ENCODE measurements around the gene SYT12.

Gene SYT12

DNA sequence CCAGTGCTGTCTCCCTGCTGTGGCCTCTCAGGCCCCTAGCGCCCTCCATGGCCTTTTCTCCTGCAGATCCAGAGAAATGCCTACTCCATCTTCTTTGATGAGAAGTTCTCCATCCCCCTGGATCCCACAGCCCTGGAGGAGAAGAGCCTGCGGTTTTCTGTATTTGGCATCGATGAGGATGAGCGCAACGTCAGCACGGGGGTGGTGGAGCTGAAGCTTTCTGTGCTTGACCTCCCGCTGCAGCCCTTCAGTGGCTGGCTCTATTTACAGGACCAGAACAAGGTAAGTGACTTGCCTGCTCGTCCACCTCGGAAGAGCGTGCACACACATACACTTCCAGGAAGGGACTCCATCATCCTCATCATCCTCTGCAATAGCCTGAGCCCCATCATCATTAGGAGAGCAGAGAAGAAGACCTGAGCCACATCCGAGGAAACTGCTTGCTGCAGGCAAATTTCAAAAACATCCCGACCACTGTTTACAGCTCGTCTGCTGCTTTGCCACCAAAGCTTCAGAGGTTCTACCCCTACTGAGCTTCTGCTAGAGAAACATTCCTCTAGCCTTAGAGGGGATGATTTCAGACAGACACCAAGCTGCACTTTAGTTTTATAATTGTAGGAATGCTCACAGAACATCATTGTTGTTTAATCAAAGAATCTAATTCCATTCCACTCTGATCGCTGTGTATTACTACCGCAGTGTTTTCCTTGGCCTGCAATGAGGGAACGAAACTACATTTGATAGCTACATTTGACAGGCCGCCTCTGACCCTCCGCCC is 20.8 kb downstream of the SYT12 start:
- no peaks in the 10 kb centered on the region for H3K4me1 ChIP-seq (ENCODE audit: control insufficient read depth, low read depth, low read length)
- H2BK120ac ChIP-seq (ENCODE audit: low read depth, low read length) = no peak overlapping the region
- no peaks in the 10 kb centered on the region for H3K36me3 ChIP-seq (ENCODE audit: control insufficient read depth, insufficient read depth, low read length)
- H3K27me3 ChIP-seq (ENCODE audit: insufficient read depth, low read length, poor library complexity) = no peaks in the 10 kb centered on the region
- no peak overlapping the region for H3K9ac ChIP-seq (ENCODE audit: low read length)
- H3K27ac ChIP-seq (ENCODE audit: low read depth, low read length) = no peak overlapping the region
- no peak overlapping the region for H3K23ac ChIP-seq (ENCODE audit: low read length)
- H3K56ac ChIP-seq (ENCODE audit: low read length) = no peak overlapping the region
- no peaks in the 10 kb centered on the region for H3K79me1 ChIP-seq (ENCODE audit: low read length)
- H3K4me2 ChIP-seq (ENCODE audit: low read length) = no peak overlapping the region
- H3K4me3 ChIP-seq (ENCODE audit: low read length) = no peak overlapping the region
- DNase-seq = no peak
- WGBS (ENCODE audit: extremely low coverage, insufficient coverage, low lambda C conversion rate) = no CpG with 5 or more reads among the region's 18 CpGs
- H3K18ac ChIP-seq (ENCODE audit: low read length) = no peak overlapping the region
- no peak overlapping the region for H4K8ac ChIP-seq (ENCODE audit: low read depth, low read length)
- H3K4ac ChIP-seq (ENCODE audit: low read depth, low read length) = no peak overlapping the region
- H2BK5ac ChIP-seq (ENCODE audit: low read length) = no peak overlapping the region
- no peak overlapping the region for H2AK5ac ChIP-seq (ENCODE audit: low read length)
- H4K5ac ChIP-seq (ENCODE audit: low read length) = no peak overlapping the region
- H2BK15ac ChIP-seq (replicated peaks; ENCODE audit: low read depth) = no peak overlapping the region
- no peaks in the 10 kb centered on the region for H3K79me2 ChIP-seq (ENCODE audit: control insufficient read depth, insufficient read depth, low read length)

- Histone ChIP-seq H3K9ac (ENCODE audit: low read length) (no peak overlapping the region), H3K18ac (ENCODE audit: low read length) (no peak overlapping the region), H3K36me3 (ENCODE audit: control insufficient read depth, insufficient read depth, low read length) (no peaks in the 10 kb centered on the region), H2AK5ac (ENCODE audit: low read length) (no peak overlapping the region), H3K4me2 (ENCODE audit: low read length) (no peak overlapping the region), H3K27me3 (ENCODE audit: insufficient read depth, low read length, poor library complexity) (no peaks in the 10 kb centered on the region), H3K23ac (ENCODE audit: low read length) (no peak overlapping the region), H4K8ac (ENCODE audit: low read depth, low read length) (no peak overlapping the region), H3K4ac (ENCODE audit: low read depth, low read length) (no peak overlapping the region), H2BK5ac (ENCODE audit: low read length) (no peak overlapping the region), H2BK15ac (replicated peaks; ENCODE audit: low read depth) (no peak overlapping the region), H3K79me1 (ENCODE audit: low read length) (no peaks in the 10 kb centered on the region), H3K4me1 (ENCODE audit: control insufficient read depth, low read depth, low read length) (no peaks in the 10 kb centered on the region), H3K27ac (ENCODE audit: low read depth, low read length) (no peak overlapping the region), H4K5ac (ENCODE audit: low read length) (no peak overlapping the region), H3K4me3 (ENCODE audit: low read length) (no peak overlapping the region), H3K79me2 (ENCODE audit: control insufficient read depth, insufficient read depth, low read length) (no peaks in the 10 kb centered on the region), H3K56ac (ENCODE audit: low read length) (no peak overlapping the region), H2BK120ac (ENCODE audit: low read depth, low read length) (no peak overlapping the region)
- no peak for DNase-seq
- no CpG with 5 or more reads among the region's 14 CpGs for WGBS (ENCODE audit: extremely low coverage, insufficient coverage, low lambda C conversion rate)
Observed at GRCh38 chr11:67044496-67044895, 21.6 kb downstream of the SYT12 start.

DNA sequence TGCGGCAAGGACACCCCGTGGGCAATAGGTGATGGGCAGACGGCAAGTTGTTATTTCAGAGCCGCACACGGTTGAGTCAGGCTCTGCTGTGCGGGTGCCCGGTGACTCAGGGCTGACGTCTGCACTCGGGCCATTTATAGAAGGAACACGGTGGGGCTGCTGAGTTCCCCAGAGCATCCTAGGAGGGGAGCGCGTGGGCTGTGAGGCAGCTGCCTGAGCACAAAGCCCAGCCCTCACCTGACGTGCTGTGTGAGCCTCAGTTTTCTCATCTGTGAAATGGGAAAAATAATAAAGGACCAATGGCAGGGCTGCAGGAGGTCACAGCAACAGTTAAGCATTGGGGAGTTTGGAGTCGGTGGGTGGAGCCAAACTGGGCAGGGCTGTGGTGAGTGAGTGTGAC is 22.4 kb downstream of the SYT12 start:
- H3K18ac ChIP-seq (ENCODE audit: low read length) = no peak overlapping the region
- no peak overlapping the region for H3K9ac ChIP-seq (ENCODE audit: low read length)
- H3K36me3 ChIP-seq (ENCODE audit: control insufficient read depth, insufficient read depth, low read length) = no peaks in the 10 kb centered on the region
- no peaks in the 10 kb centered on the region for H3K79me1 ChIP-seq (ENCODE audit: low read length)
- no peak overlapping the region for H3K4me2 ChIP-seq (ENCODE audit: low read length)
- no peak overlapping the region for H3K4me3 ChIP-seq (ENCODE audit: low read length)
- no peak overlapping the region for H3K27ac ChIP-seq (ENCODE audit: low read depth, low read length)
- no peak overlapping the region for H4K8ac ChIP-seq (ENCODE audit: low read depth, low read length)
- no peak for DNase-seq
- H2BK15ac ChIP-seq (replicated peaks; ENCODE audit: low read depth) = no peak overlapping the region
- no CpG with 5 or more reads among the region's 14 CpGs for WGBS (ENCODE audit: extremely low coverage, insufficient coverage, low lambda C conversion rate)
- no peak overlapping the region for H2AK5ac ChIP-seq (ENCODE audit: low read length)
- no peak overlapping the region for H3K23ac ChIP-seq (ENCODE audit: low read length)
- no peak overlapping the region for H4K5ac ChIP-seq (ENCODE audit: low read length)
- no peak overlapping the region for H2BK5ac ChIP-seq (ENCODE audit: low read length)
- no peak overlapping the region for H3K4ac ChIP-seq (ENCODE audit: low read depth, low read length)
- H3K56ac ChIP-seq (ENCODE audit: low read length) = no peak overlapping the region
- H3K27me3 ChIP-seq (ENCODE audit: insufficient read depth, low read length, poor library complexity) = no peaks in the 10 kb centered on the region
- H3K4me1 ChIP-seq (ENCODE audit: control insufficient read depth, low read depth, low read length) = no peaks in the 10 kb centered on the region
- H3K79me2 ChIP-seq (ENCODE audit: control insufficient read depth, insufficient read depth, low read length) = no peaks in the 10 kb centered on the region
- H2BK120ac ChIP-seq (ENCODE audit: low read depth, low read length) = no peak overlapping the region

- Histone ChIP-seq H3K18ac (ENCODE audit: low read length) (no peak overlapping the region), H3K4me2 (ENCODE audit: low read length) (no peak overlapping the region), H2BK120ac (ENCODE audit: low read depth, low read length) (no peak overlapping the region), H3K56ac (ENCODE audit: low read length) (no peak overlapping the region), H3K9ac (ENCODE audit: low read length) (no peak overlapping the region), H3K79me1 (ENCODE audit: low read length) (no peaks in the 10 kb centered on the region), H3K27me3 (ENCODE audit: insufficient read depth, low read length, poor library complexity) (no peaks in the 10 kb centered on the region), H3K27ac (ENCODE audit: low read depth, low read length) (no peak overlapping the region), H3K4me3 (ENCODE audit: low read length) (no peak overlapping the region), H3K4me1 (ENCODE audit: control insufficient read depth, low read depth, low read length) (no peaks in the 10 kb centered on the region), H3K79me2 (ENCODE audit: control insufficient read depth, insufficient read depth, low read length) (no peaks in the 10 kb centered on the region), H3K36me3 (ENCODE audit: control insufficient read depth, insufficient read depth, low read length) (no peaks in the 10 kb centered on the region), H3K4ac (ENCODE audit: low read depth, low read length) (no peak overlapping the region), H2AK5ac (ENCODE audit: low read length) (no peak overlapping the region), H3K23ac (ENCODE audit: low read length) (no peak overlapping the region), H4K5ac (ENCODE audit: low read length) (no peak overlapping the region), H4K8ac (ENCODE audit: low read depth, low read length) (no peak overlapping the region), H2BK15ac (replicated peaks; ENCODE audit: low read depth) (no peak overlapping the region), H2BK5ac (ENCODE audit: low read length) (no peak overlapping the region)
- WGBS (ENCODE audit: extremely low coverage, insufficient coverage, low lambda C conversion rate) = no CpG with 5 or more reads among the region's 22 CpGs
- no peak for DNase-seq
Observed at GRCh38 chr11:67048515-67049130, 25.7 kb downstream of the SYT12 start.

GRCh38 chr11:67050139-67050538 is 27.2 kb downstream of the SYT12 start:
- Histone ChIP-seq H3K23ac (ENCODE audit: low read length) (no peak overlapping the region), H3K9ac (ENCODE audit: low read length) (no peak overlapping the region), H3K79me1 (ENCODE audit: low read length) (no peaks in the 10 kb centered on the region), H4K5ac (ENCODE audit: low read length) (no peak overlapping the region), H3K27ac (ENCODE audit: low read depth, low read length) (no peak overlapping the region), H4K8ac (ENCODE audit: low read depth, low read length) (no peak overlapping the region), H2BK5ac (ENCODE audit: low read length) (no peak overlapping the region), H3K56ac (ENCODE audit: low read length) (no peak overlapping the region), H3K79me2 (ENCODE audit: control insufficient read depth, insufficient read depth, low read length) (no peaks in the 10 kb centered on the region), H3K4me2 (ENCODE audit: low read length) (no peak overlapping the region), H3K18ac (ENCODE audit: low read length) (no peak overlapping the region), H2BK120ac (ENCODE audit: low read depth, low read length) (no peak overlapping the region), H2BK15ac (replicated peaks; ENCODE audit: low read depth) (no peak overlapping the region), H3K36me3 (ENCODE audit: control insufficient read depth, insufficient read depth, low read length) (no peaks in the 10 kb centered on the region), H3K4ac (ENCODE audit: low read depth, low read length) (no peak overlapping the region), H3K27me3 (ENCODE audit: insufficient read depth, low read length, poor library complexity) (no peaks in the 10 kb centered on the region), H3K4me3 (ENCODE audit: low read length) (no peak overlapping the region), H2AK5ac (ENCODE audit: low read length) (no peak overlapping the region), H3K4me1 (ENCODE audit: control insufficient read depth, low read depth, low read length) (no peaks in the 10 kb centered on the region)
- DNase-seq = peak; percentile 32
- WGBS (ENCODE audit: extremely low coverage, insufficient coverage, low lambda C conversion rate) = no CpG with 5 or more reads among the region's 3 CpGs

Measured in mesendoderm (in vitro differentiated cells).